NCI-H1092 (cell line): ENCODE data around the gene CDH15.
"Not testable (repeated sequence)": the region's sequence is repeated elsewhere in the genome, so short reads cannot be mapped to it uniquely, and the experiment has no call there.

Experiments
- DNase-seq: peaks from one replicate; lab custom pipeline; 2025; lab: John Stamatoyannopoulos, UW

The CDH15 gene

DNA sequence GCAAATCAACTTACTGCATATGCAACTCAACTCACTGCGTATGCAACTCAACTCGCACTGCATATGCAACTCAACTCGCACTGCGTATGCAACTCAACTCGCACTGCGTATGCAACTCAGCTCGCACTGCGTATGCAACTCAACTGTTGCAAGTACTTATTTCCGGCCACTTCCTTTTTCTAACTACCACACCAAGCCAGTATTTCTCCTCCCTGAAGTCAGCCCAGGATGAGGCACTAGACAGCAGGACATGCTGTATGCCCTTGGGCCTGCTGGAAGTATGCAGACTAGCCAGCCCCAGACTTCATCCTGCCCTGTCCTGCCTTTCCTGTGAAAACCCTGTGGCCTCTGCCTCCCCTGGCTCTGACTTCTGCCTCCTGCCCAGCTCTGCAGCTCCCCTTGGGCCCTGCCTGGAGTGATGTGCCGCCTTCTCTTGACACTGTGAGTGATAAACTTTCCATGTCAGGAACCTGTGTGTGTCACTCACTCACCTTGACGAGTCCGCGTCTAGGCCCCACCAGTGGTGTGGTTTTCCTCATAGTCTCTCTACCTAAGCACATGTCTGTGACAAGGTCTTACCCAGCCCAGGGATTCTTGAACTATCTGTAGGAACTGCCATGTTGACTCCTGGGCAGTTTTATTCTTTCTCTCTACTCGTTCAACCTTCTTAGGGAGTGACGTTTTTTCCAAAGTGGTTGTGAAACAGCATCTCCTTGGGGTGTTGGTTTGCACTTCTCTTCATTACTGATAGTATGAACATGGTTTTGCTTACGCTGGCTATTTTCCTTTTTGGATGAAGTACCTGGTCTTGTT lies 62.3 kb downstream of the CDH15 start:
- DNase-seq: no peak

DNA sequence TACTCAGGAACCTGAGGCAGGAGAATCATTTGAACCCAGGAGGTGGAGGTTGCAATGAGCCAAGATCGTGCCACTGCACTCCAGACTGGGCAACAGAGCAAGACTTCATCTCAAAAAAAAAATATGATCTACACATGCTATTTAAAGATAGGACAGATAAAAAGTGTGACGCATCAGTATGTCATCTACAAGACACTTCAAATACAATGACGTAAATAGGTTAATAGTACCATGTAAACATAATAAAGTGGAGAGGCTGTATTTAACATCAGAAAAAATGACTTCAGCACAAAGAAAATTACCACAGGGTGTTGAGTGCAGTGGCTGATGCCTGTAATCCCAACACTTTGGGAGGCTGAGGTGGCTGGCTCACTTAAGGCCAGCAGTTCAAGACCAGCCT lies 66.2 kb downstream of the CDH15 start:
- DNase-seq: no peak

DNA sequence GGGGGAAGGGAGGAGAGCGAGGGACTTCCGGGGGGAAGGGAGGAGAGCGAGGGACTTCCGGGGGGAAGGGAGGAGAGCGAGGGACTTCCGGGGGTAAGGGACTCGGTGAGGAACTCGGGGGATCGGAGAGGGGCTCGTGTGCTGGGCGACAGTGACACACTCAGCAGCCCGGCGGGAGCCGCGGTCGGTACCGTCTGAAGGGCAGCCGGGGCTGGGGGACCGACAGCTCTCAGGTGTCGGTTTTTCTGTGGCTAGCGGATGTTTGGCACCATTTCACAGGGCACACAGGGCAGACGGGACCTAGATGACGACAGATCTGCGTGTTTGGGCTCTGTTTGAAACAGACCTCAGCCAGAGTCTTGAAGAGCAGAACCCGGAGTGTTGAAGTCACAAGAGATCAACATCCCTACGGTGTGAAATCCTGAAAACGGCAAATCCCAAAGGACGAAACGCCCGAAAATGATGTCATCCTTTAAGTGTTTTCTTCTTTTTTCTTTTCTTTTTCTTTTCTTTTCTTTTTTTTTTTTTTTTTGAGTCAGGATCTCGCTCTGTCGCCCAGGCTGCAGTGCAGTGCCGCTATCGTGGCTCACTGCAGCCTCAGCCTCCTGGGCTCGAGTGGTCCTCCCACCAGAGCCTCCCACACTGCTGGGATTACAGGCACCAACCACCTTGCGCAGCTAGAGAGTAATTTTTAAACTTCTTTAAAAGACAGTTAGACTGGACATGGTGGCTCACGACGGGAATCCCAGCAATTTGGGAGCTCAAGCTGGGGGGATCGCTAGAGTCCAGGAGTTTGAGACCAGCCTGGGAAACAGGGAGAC lies 69.8 kb downstream of the CDH15 start:
- peak; percentile 66 for DNase-seq

DNA sequence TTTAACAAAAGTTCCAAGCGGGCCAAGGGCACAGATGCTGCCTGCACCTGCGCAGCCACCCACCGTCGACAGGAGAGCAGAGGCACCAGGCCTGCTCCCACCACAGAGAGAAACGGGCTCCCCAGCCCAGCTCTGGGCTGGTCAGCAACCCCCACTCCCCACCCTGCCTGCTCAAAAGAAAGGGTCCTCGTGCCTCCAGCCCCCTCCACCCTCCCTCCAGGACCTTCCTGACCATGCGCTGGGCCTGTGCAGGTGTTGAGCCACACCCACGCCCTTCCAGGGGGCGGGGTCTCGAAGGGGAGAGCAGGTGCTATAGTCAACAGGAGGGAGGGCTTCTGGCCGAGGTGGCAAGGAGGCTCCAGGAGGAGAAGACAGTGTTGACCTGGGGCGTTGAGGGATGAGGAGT lies 71.2 kb downstream of the CDH15 start:
- DNase-seq: no peak

DNA sequence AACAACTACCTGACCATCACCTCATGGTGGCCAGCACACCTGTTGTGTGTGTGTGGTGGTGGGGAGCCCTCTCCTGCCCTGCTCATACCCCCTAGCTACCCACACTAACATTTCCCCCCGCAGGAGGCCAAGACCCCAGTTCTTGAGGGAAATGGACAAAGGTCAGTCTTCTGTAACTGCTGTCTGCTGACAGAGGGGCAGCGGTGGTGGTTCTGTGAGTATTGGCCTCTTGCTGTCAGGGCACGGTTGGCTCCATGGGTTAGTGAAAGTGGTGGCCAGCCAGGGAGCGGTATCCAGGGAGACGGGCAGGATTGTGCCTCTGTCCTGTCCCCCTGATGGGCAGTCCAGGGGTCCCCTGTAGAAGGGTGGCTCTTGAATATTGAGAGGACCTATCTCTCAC lies 72.1 kb downstream of the CDH15 start:
- no peak for DNase-seq

DNA sequence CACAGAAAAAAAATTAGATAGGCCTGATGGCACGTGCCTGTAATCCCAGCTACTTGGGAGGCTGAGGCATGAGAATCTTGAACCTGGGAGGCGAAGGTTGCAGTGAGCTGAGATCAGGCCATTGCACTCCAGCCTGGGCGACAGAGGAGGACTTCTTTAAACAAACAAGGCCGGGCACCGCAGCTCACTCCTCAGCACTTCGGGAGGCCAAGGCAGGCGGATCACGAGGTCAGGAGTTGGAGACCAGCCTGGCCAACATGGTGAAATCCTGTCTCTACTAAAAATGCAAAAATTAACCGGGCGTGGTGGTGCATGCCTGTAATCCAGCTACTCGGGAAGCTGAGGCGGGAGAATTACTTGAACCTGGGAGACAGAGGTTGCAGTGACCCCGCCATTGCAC lies 72.7 kb downstream of the CDH15 start:
- DNase-seq: not testable (repeated sequence)

DNA sequence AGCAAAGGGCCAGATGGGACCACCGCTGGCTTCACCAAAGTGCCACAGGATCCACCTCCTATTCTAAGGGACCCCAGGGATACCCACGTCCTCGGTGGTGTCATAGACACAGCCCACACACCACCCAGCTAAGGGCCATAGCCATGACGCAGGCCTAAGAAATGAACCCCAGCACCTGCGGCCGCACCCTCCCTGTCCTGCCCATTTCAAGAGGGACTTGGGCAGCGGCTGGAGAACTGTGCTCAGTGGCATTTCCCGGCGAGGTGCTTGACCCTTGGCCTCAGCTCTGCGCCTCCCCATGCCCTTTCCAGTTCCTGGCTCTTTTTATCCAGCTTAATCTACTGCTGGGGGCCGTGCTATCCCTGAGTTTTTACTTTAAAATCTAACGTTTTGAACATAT lies 73.2 kb downstream of the CDH15 start:
- DNase-seq: no peak
